Stimulated activated CD4-positive, alpha-beta T cell treated with anti-CD3 and anti-CD28 coated beads, Interleukin-12 subunit alpha, Interleukin-12 subunit beta, amount 100 ng/mL, for 24 hours (primary cell): ENCODE data around the gene TBXA2R.
"Not testable (repeated sequence)": the region's sequence is repeated elsewhere in the genome, so short reads cannot be mapped to it uniquely, and the experiment has no call there.

Source experiments
- DNase-seq, 2 experiments: peaks; one replicate each; pipeline ENCODE4 v3.0.0-alpha.2; 2020; ENCODE audit warnings: low read depth in 2 of 2

Gene TBXA2R

GRCh38 chr19:3639479-3639878, 32.8 kb upstream of the TBXA2R start:
- DNase-seq, result no peak

GRCh38 chr19:3638208-3639193, 31.8 kb upstream of the TBXA2R start:
- no peak for DNase-seq

- DNase-seq, result no peak
These were observed 30.9 kb upstream of the TBXA2R start for GRCh38 chr19:3637621-3638020.

GRCh38 chr19:3636962-3637361, 30.3 kb upstream of the TBXA2R start:
- DNase-seq, result no peak

- no peak for DNase-seq
These were observed 29.8 kb upstream of the TBXA2R start for GRCh38 chr19:3636506-3636905.

- no peak for DNase-seq
These were observed 27.9 kb upstream of the TBXA2R start for GRCh38 chr19:3634496-3635045.

GRCh38 chr19:3633559-3633988, 26.9 kb upstream of the TBXA2R start:
- no peak for DNase-seq

- no peak for DNase-seq
These were observed 26.3 kb upstream of the TBXA2R start for GRCh38 chr19:3632739-3633558.

- DNase-seq, result no peak
These were observed 25.4 kb upstream of the TBXA2R start for GRCh38 chr19:3632098-3632497.

- DNase-seq, result no peak
These were observed 24.6 kb upstream of the TBXA2R start for GRCh38 chr19:3631053-3631861.

- not testable (repeated sequence) for DNase-seq
These were observed 22.1 kb upstream of the TBXA2R start for GRCh38 chr19:3628766-3629165.

- DNase-seq, result no peak
These were observed 20.7 kb upstream of the TBXA2R start for GRCh38 chr19:3627351-3627723.

GRCh38 chr19:3626473-3627350, 20.0 kb upstream of the TBXA2R start, which contains the start of gene CACTIN:
Gene CACTIN, minus strand, starts transcription at chr19:3626790. Its CDS starts 28 bp downstream, at chr19:3626762.
- peak; percentile 97 to 99 for DNase-seq

- DNase-seq, result no peak
These were observed 19.4 kb upstream of the TBXA2R start for GRCh38 chr19:3625996-3626472.

- DNase-seq, result no peak
These were observed 17.0 kb upstream of the TBXA2R start for GRCh38 chr19:3623716-3624115.

GRCh38 chr19:3622224-3622623, 15.5 kb upstream of the TBXA2R start:
- no peak for DNase-seq

GRCh38 chr19:3621689-3622088, 15.0 kb upstream of the TBXA2R start:
- no peak for DNase-seq

GRCh38 chr19:3620817-3621547, 14.3 kb upstream of the TBXA2R start:
- no peak for DNase-seq

- no peak for DNase-seq
These were observed 13.6 kb upstream of the TBXA2R start for GRCh38 chr19:3620145-3620816.
